K562 (cell line): ENCODE data around the gene TLE7. TPM values are rescaled to one million over a fixed set of nuclear protein-coding genes. Genes with fewer than 3 reads are reported as not detected.

Experiments
- ARID1B ChIP-seq: fragments of 450-650 bp; IDR thresholded peaks from 2 replicates; pipeline ENCODE4 v1.6.1; 2016; ENCODE audit warnings: antibody characterized with exemption, mild to moderate bottlenecking, inconsistent platforms
- ATF1 ChIP-seq, 2 experiments: fragments of 450-650 bp in 1 of 2; IDR thresholded peaks; 2 replicates each; pipeline ENCODE4 v1.6.1; 2016; ENCODE audit warnings: missing compliant biosample characterization in 1 of 2, missing genetic modification characterization in 1 of 2
- CXXC5 ChIP-seq: fragments of 250-450 bp; sonication (Bioruptor Pico); IDR thresholded peaks from 2 replicates; pipeline ENCODE4 v1.8.0; 2022; ENCODE audit warnings: inconsistent platforms, mild to moderate bottlenecking, moderate library complexity
- EP300 ChIP-seq: IDR thresholded peaks from 2 replicates; pipeline ENCODE4 v1.6.1; 2012; ENCODE audit warnings: low read length, improper control_type of control experiment
- GATAD2B ChIP-seq: fragments of 450-650 bp; IDR thresholded peaks from 2 replicates; pipeline ENCODE4 v1.6.1; 2017; ENCODE audit warnings: mild to moderate bottlenecking, borderline replicate concordance
- GTF2A2 ChIP-seq: IDR thresholded peaks from 2 replicates; pipeline ENCODE4 v1.6.1; 2016; ENCODE audit warnings: mild to moderate bottlenecking, missing genetic modification characterization, missing compliant biosample characterization
- JUND ChIP-seq, 2 experiments: IDR thresholded peaks; 2 replicates in 1 of 2; 3 replicates in 1 of 2; pipeline ENCODE4 v1.6.1; 2011; ENCODE audit warnings: borderline replicate concordance in 2 of 2, low read depth in 2 of 2, low read length in 2 of 2, improper control_type of control experiment in 1 of 2, missing biosample characterization in 1 of 2, missing genetic modification characterization in 1 of 2, missing genetic modification reagents in 1 of 2
- MYNN ChIP-seq, 2 experiments: sonication (generic); formaldehyde crosslinking in 1 of 2; IDR thresholded peaks; 2 replicates each; pipeline versions ENCODE4 v1.5.0 to v1.6.1; 2016 to 2020; ENCODE audit warnings: antibody characterized with exemption in 1 of 2, missing genetic modification reagents in 1 of 2
- NFE2L1 ChIP-seq: fragments of 450-650 bp; IDR thresholded peaks from 2 replicates; pipeline ENCODE4 v1.6.1; 2016; ENCODE audit warnings: missing genetic modification characterization, low read depth, mild to moderate bottlenecking, missing compliant biosample characterization, moderate library complexity, borderline replicate concordance
- PTTG1 ChIP-seq: fragments of 450-650 bp; IDR thresholded peaks from 2 replicates; pipeline ENCODE4 v1.6.1; 2016; ENCODE audit warnings: low read depth, mild to moderate bottlenecking, missing genetic modification characterization, missing compliant biosample characterization
- RCOR1 ChIP-seq, 2 experiments: IDR thresholded peaks; 2 replicates each; pipeline ENCODE4 v1.6.1; 2012; ENCODE audit warnings: low read depth in 2 of 2, low read length in 2 of 2, borderline replicate concordance in 1 of 2, improper control_type of control experiment in 1 of 2
- RREB1 ChIP-seq: fragments of 250-450 bp; sonication (Bioruptor Pico); IDR thresholded peaks from 2 replicates; pipeline ENCODE4 v1.4.0; 2020
- SP1 ChIP-seq: sonication (generic); formaldehyde crosslinking; IDR thresholded peaks from 2 replicates; pipeline ENCODE4 v1.8.1; 2022; ENCODE audit warnings: mild to moderate bottlenecking, missing genetic modification reagents
- TCF15 ChIP-seq: fragments of 250-450 bp; sonication (Bioruptor Pico); IDR thresholded peaks from 2 replicates; pipeline ENCODE4 v1.8.0; 2022; ENCODE audit warnings: moderate library complexity, mild to moderate bottlenecking, inconsistent platforms
- TEAD1 ChIP-seq, 2 experiments: fragments of 450-650 bp in 1 of 2; sonication (generic) in 1 of 2; formaldehyde crosslinking; IDR thresholded peaks; 2 replicates each; pipeline versions ENCODE4 v1.4.0 to v1.8.0; 2020 to 2022; ENCODE audit warnings: mild to moderate bottlenecking in 2 of 2, missing genetic modification reagents in 1 of 2
- XRCC5 ChIP-seq: fragments of 200-400 bp; formaldehyde crosslinking; IDR thresholded peaks from 2 replicates; pipeline ENCODE4 v1.6.1; 2017; ENCODE audit warnings: low read depth, mild to moderate bottlenecking, low read length
- ZBTB49 ChIP-seq: sonication (generic); formaldehyde crosslinking; IDR thresholded peaks from 2 replicates; pipeline ENCODE4 v1.8.0; 2022; ENCODE audit warnings: missing genetic modification reagents, mild to moderate bottlenecking, borderline replicate concordance
- ZFP1 ChIP-seq: fragments of 450-650 bp; formaldehyde crosslinking; IDR thresholded peaks from 2 replicates; pipeline ENCODE4 v1.4.0; 2020; ENCODE audit warnings: mild to moderate bottlenecking, mixed read lengths
- ZNF165 ChIP-seq: fragments of 250-450 bp; sonication (Bioruptor Pico); IDR thresholded peaks from 2 replicates; pipeline ENCODE4 v1.4.0; 2020; ENCODE audit warnings: borderline replicate concordance
- ZNF174 ChIP-seq: fragments of 250-450 bp; sonication (Bioruptor Pico); IDR thresholded peaks from 2 replicates; pipeline ENCODE4 v1.4.0; 2020; ENCODE audit warnings: mild to moderate bottlenecking
- polyA plus RNA-seq, 8 experiments: library from polyadenylated mRNA; depleted of rRNA in 4 of 8; stranded (reverse) in 5 of 8; unstranded in 3 of 8; fragments of >200 nt; fragmentation: Nextera tagmentation in 2 of 8; fragmentation: Illumina TruSeq in 1 of 8; extraction: Ambion mirVana in 2 of 8; extraction: Trizol in 1 of 8; gene quantifications; 2 replicates each; pipeline versions ENCODE4 v1.2.1 to v1.2.3, GENCODE V29; 2011 to 2014; ENCODE audit warnings: inconsistent platforms in 1 of 8, missing spikeins in 1 of 8
- total RNA-seq, 7 experiments: library from RNA; depleted of rRNA in 6 of 7; stranded (reverse); fragments of >200 nt in 6 of 7; fragmentation: Illumina TruSeq in 2 of 7; extraction: Trizol in 2 of 7; gene quantifications; 2 replicates each; pipeline versions ENCODE4 v1.2.1 to v1.2.3, GENCODE V29; 2011 to 2021; ENCODE audit warnings: low replicate concordance in 1 of 7

The TLE7 gene
- total and polyA plus RNA-seq, 9 of the 15 experiments (the other 6 are each of a cell fraction or from before 2014, with no cell fraction given), result not detected

GRCh38 chr16:71430744-71431143 is 11.1 kb downstream of the TLE7 start (continued):
- peak; percentile 44; the same call in 1 of the 2 replicates for TF ChIP-seq JUND (IDR thresholded peaks at IDR 0.05; ENCODE audit: borderline replicate concordance, low read depth, low read length)
- peak; percentile 60; the same call in 1 of the 3 replicates for TF ChIP-seq JUND (tag; IDR thresholded peaks at IDR 0.05; ENCODE audit: borderline replicate concordance, low read depth, low read length)
- no peak for TF ChIP-seq ZBTB49 (CRISPR knock-in tag)
- TF ChIP-seq MYNN (IDR thresholded peaks at IDR 0.05), result no peak
- no peak for TF ChIP-seq MYNN (CRISPR knock-in tag; IDR thresholded peaks at IDR 0.05)
- no peak; the same call in 1 of the 2 replicates for TF ChIP-seq GATAD2B
- peak in 1 of 2 experiments; percentile 78; a peak in 2 of 4 replicates for TF ChIP-seq TEAD1 (CRISPR knock-in tag; IDR thresholded peaks at IDR 0.05)
- TF ChIP-seq ZNF174 (CRISPR knock-in tag), result no peak
- TF ChIP-seq CXXC5 (CRISPR knock-in tag), result peak; percentile 86
- peak; percentile 59 to 94; a peak in 3 of 4 replicates for TF ChIP-seq RCOR1 (IDR thresholded peaks at IDR 0.05; ENCODE audit: borderline replicate concordance in 1 of 2, low read depth in 2 of 2, low read length in 2 of 2)
- no peak for TF ChIP-seq ATF1 (CRISPR knock-in tag; IDR thresholded peaks at IDR 0.05)
- TF ChIP-seq ATF1 (tag; IDR thresholded peaks at IDR 0.05), result no peak
- 0 out of 2 replicates have a peak, but pooled peaks have one; percentile 22 for TF ChIP-seq SP1
- no peak for TF ChIP-seq TCF15 (CRISPR knock-in tag)
- TF ChIP-seq GTF2A2 (tag), result no peak
- TF ChIP-seq EP300, result peak; percentile 93
- TF ChIP-seq XRCC5, result no peak
- TF ChIP-seq PTTG1 (tag), result no peak
- TF ChIP-seq ZNF165 (CRISPR knock-in tag), result no peak
- TF ChIP-seq ARID1B, result peak; percentile 98
- no peak for TF ChIP-seq NFE2L1 (tag)
- TF ChIP-seq ZFP1 (CRISPR knock-in tag), result no peak
- TF ChIP-seq RREB1 (CRISPR knock-in tag), result no peak
